ENCODE data around the gene FREM1.

Gene FREM1

GRCh38 chr9:14692470-14693250 is 217.6 kb downstream of the FREM1 start:
- peak; percentile 55; the same call in 2 of the 3 replicates for ATAC-seq (ENCODE audit: low read depth)
- no peak overlapping the region for H3K27ac ChIP-seq (ENCODE audit: poor library complexity, severe bottlenecking)
- H3K36me3 ChIP-seq (ENCODE audit: low read depth): peaks cover 15% of the 10 kb centered on the region
- peaks cover 15% of the 10 kb centered on the region for H3K4me1 ChIP-seq (ENCODE audit: insufficient read depth, poor library complexity, severe bottlenecking)
- H3K9me3 ChIP-seq (ENCODE audit: severe bottlenecking): no peaks in the 10 kb centered on the region
- peak overlapping the region; percentile 54 for H3K4me3 ChIP-seq (ENCODE audit: severe bottlenecking)
- TF ChIP-seq, protein P1, sequence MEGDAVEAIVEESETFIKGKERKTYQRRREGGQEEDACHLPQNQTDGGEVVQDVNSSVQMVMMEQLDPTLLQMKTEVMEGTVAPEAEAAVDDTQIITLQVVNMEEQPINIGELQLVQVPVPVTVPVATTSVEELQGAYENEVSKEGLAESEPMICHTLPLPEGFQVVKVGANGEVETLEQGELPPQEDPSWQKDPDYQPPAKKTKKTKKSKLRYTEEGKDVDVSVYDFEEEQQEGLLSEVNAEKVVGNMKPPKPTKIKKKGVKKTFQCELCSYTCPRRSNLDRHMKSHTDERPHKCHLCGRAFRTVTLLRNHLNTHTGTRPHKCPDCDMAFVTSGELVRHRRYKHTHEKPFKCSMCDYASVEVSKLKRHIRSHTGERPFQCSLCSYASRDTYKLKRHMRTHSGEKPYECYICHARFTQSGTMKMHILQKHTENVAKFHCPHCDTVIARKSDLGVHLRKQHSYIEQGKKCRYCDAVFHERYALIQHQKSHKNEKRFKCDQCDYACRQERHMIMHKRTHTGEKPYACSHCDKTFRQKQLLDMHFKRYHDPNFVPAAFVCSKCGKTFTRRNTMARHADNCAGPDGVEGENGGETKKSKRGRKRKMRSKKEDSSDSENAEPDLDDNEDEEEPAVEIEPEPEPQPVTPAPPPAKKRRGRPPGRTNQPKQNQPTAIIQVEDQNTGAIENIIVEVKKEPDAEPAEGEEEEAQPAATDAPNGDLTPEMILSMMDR (IDR thresholded peaks at IDR 0.05; ENCODE audit: poor library complexity, severe bottlenecking): no peak
- DNase-seq (ENCODE audit: low spot score): no peak
- H3K27me3 ChIP-seq (ENCODE audit: insufficient read depth, poor library complexity, severe bottlenecking): no peaks in the 10 kb centered on the region

- TF ChIP-seq, protein P1 (IDR thresholded peaks at IDR 0.05; ENCODE audit: poor library complexity, severe bottlenecking): no peak
- Histone ChIP-seq H3K4me1 (ENCODE audit: insufficient read depth, poor library complexity, severe bottlenecking) (peaks cover 18% of the 10 kb centered on the region), H3K27me3 (ENCODE audit: insufficient read depth, poor library complexity, severe bottlenecking) (no peaks in the 10 kb centered on the region), H3K36me3 (ENCODE audit: low read depth) (peaks cover 20% of the 10 kb centered on the region), H3K9me3 (ENCODE audit: severe bottlenecking) (no peaks in the 10 kb centered on the region), H3K27ac (ENCODE audit: poor library complexity, severe bottlenecking) (no peak overlapping the region), H3K4me3 (ENCODE audit: severe bottlenecking) (no peak overlapping the region)
- ATAC-seq (ENCODE audit: low read depth) (no peak), DNase-seq (ENCODE audit: low spot score) (no peak)
These were observed 219.1 kb downstream of the FREM1 start for GRCh38 chr9:14690948-14691730.

DNA sequence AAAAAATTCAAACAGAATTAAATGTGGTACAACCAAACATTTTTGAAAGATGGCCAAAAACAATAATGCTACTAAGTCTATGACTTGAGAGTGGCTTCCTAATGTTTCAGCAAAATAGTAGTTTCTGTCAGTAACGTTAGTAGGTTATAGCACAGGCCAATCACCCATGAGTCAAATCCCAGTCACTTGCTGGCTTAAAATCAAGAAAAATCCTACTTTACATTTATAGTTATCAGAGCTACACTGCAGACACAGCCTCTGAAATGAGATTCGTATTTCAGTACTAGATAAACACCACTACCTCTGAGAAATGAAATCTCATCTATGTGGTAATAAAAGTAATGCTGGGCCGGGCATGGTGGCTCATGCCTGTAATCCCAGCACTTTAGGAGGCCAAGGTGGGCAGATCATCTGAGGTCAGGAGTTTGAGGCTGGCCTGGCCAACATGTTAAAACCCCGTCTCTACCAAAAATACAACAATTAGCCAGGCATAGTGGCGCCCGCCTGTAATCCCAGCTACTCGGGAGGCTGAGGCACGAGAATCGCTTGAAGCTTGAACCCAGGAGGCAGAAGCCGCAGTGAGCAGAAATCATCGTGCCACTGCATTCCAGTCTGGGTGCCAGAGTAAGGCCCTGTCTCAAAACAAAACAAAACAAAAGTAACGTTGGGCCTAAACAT is 223.0 kb downstream of the FREM1 start:
- H3K4me3 ChIP-seq (ENCODE audit: severe bottlenecking): no peak overlapping the region
- DNase-seq (ENCODE audit: low spot score): no peak
- peaks cover 23% of the 10 kb centered on the region for H3K36me3 ChIP-seq (ENCODE audit: low read depth)
- peak overlapping the region; percentile 30 for H3K27ac ChIP-seq (ENCODE audit: poor library complexity, severe bottlenecking)
- ATAC-seq (ENCODE audit: low read depth): peak; percentile 84
- H3K27me3 ChIP-seq (ENCODE audit: insufficient read depth, poor library complexity, severe bottlenecking): no peaks in the 10 kb centered on the region
- TF ChIP-seq, protein P1 (IDR thresholded peaks at IDR 0.05; ENCODE audit: poor library complexity, severe bottlenecking): no peak
- no peaks in the 10 kb centered on the region for H3K9me3 ChIP-seq (ENCODE audit: severe bottlenecking)
- peaks cover 18% of the 10 kb centered on the region for H3K4me1 ChIP-seq (ENCODE audit: insufficient read depth, poor library complexity, severe bottlenecking)

DNA sequence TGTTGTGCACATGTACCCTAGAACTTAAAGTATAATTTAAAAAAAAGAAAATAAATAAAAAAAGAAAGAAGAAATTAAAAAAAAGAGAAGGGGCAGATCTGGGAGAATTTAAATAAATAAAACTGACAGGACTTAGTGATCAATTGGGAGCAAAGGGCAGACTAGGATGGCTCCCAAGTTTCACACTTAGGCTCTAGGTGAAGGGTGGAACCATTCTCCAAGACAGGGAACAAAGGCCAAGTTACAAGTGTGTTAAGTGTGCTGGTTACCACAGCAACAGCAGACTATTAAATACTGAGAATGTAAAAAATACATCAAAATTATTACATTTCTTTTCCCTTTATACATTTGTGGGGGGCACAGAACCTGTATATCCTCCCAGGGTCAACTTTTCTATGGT is 224.1 kb downstream of the FREM1 start:
- peaks cover 23% of the 10 kb centered on the region for H3K36me3 ChIP-seq (ENCODE audit: low read depth)
- TF ChIP-seq, protein P1 (IDR thresholded peaks at IDR 0.05; ENCODE audit: poor library complexity, severe bottlenecking): no peak

More for the DNA sequence above, 224.1 kb downstream of the FREM1 start:
- Histone ChIP-seq H3K27ac (ENCODE audit: poor library complexity, severe bottlenecking) (no peak overlapping the region), H3K4me3 (ENCODE audit: severe bottlenecking) (no peak overlapping the region), H3K4me1 (ENCODE audit: insufficient read depth, poor library complexity, severe bottlenecking) (peaks cover 8% of the 10 kb centered on the region), H3K27me3 (ENCODE audit: insufficient read depth, poor library complexity, severe bottlenecking) (no peaks in the 10 kb centered on the region), H3K9me3 (ENCODE audit: severe bottlenecking) (no peaks in the 10 kb centered on the region)
- no peak for ATAC-seq (ENCODE audit: low read depth)
- no peak for DNase-seq (ENCODE audit: low spot score)

Measured in RWPE2 (cell line).